GM06990 (cell line): ENCODE measurements around the gene SNAPC3.

ENCODE experiments used
- DNase-seq: peaks from one replicate; pipeline ENCODE4 v3.0.0-alpha.2; 2011; ENCODE audit not compliant: insufficient read length; ENCODE audit errors: extremely low read depth
- H3K27me3 ChIP-seq: replicated peaks from 2 replicates; pipeline ENCODE4 v1.6.0; 2011; ENCODE audit warnings: low read length; ENCODE audit not compliant: control insufficient read depth, insufficient read depth
- H3K36me3 ChIP-seq: 2 replicates; pipeline ENCODE4 v1.5.1; 2011; ENCODE audit warnings: low read length; ENCODE audit not compliant: control insufficient read depth, insufficient read depth
- H3K4me3 ChIP-seq: replicated peaks from 2 replicates; pipeline ENCODE4 v1.5.1; 2011; ENCODE audit warnings: low read depth, mild to moderate bottlenecking, control low read depth, low read length
- CTCF ChIP-seq: IDR thresholded peaks from 2 replicates; pipeline ENCODE4 v1.5.1; 2011; ENCODE audit warnings: low read length, control low read depth, mild to moderate bottlenecking, inconsistent platforms; ENCODE audit not compliant: insufficient read depth, poor library complexity, severe bottlenecking

The SNAPC3 gene

GRCh38 chr9:15381491-15381890 is 41.2 kb upstream of the SNAPC3 start:
- no peak overlapping the region for H3K4me3 ChIP-seq
- no peaks in the 10 kb centered on the region for H3K36me3 ChIP-seq
- TF ChIP-seq CTCF, result no peak
- DNase-seq, result no peak
- no peaks in the 10 kb centered on the region for H3K27me3 ChIP-seq

- Histone ChIP-seq H3K27me3 (no peaks in the 10 kb centered on the region), H3K4me3 (no peak overlapping the region), H3K36me3 (no peaks in the 10 kb centered on the region)
- no peak for DNase-seq
- no peak for TF ChIP-seq CTCF
These were observed 36.2 kb upstream of the SNAPC3 start for GRCh38 chr9:15386465-15386864.

GRCh38 chr9:15389173-15389572 is 33.5 kb upstream of the SNAPC3 start:
- no peak for DNase-seq
- H3K36me3 ChIP-seq, result no peaks in the 10 kb centered on the region
- TF ChIP-seq CTCF, result no peak
- H3K4me3 ChIP-seq, result no peak overlapping the region
- H3K27me3 ChIP-seq, result no peaks in the 10 kb centered on the region

GRCh38 chr9:15389631-15390030 is 33.0 kb upstream of the SNAPC3 start:
- no peaks in the 10 kb centered on the region for H3K27me3 ChIP-seq
- H3K4me3 ChIP-seq, result no peak overlapping the region
- no peak for DNase-seq
- no peak for TF ChIP-seq CTCF
- H3K36me3 ChIP-seq, result no peaks in the 10 kb centered on the region

- DNase-seq, result no peak
- no peaks in the 10 kb centered on the region for H3K36me3 ChIP-seq
- H3K27me3 ChIP-seq, result no peaks in the 10 kb centered on the region
- H3K4me3 ChIP-seq, result no peak overlapping the region
- TF ChIP-seq CTCF, result no peak
These were observed 32.5 kb upstream of the SNAPC3 start for GRCh38 chr9:15390201-15390600.

GRCh38 chr9:15392363-15392762 is 30.3 kb upstream of the SNAPC3 start:
- H3K36me3 ChIP-seq, result no peaks in the 10 kb centered on the region
- TF ChIP-seq CTCF, result no peak
- H3K27me3 ChIP-seq, result no peaks in the 10 kb centered on the region
- DNase-seq, result no peak
- no peak overlapping the region for H3K4me3 ChIP-seq
